NCI-H2171 (cell line): Measurements from ENCODE around the gene GRAMD1C.
"Not testable (repeated sequence)": the region's sequence is repeated elsewhere in the genome, so short reads cannot be mapped to it uniquely, and the experiment has no call there.

Source experiments
- DNase-seq: peaks from one replicate; lab custom pipeline; 2025; lab: John Stamatoyannopoulos, UW

The GRAMD1C gene

GRCh38 chr3:113838631-113839209, at the start of gene GRAMD1C:
GRAMD1C (plus strand) TSS chr3:113838788; CDS start chr3:113838910, 122 bp downstream.
- DNase-seq: peak; percentile 94

GRCh38 chr3:113791381-113791780, 47.2 kb upstream of the GRAMD1C start:
- no peak for DNase-seq

GRCh38 chr3:113794526-113794925, 44.1 kb upstream of the GRAMD1C start:
- DNase-seq: no peak

GRCh38 chr3:113795693-113796092, 42.9 kb upstream of the GRAMD1C start:
- DNase-seq: no peak

- DNase-seq: no peak
Measured at GRCh38 chr3:113802795-113803455, 35.7 kb upstream of the GRAMD1C start.

GRCh38 chr3:113804661-113805060, 33.9 kb upstream of the GRAMD1C start:
- DNase-seq: no peak

GRCh38 chr3:113805249-113805648, 33.3 kb upstream of the GRAMD1C start:
- no peak for DNase-seq

- DNase-seq: no peak
Measured at GRCh38 chr3:113812854-113813253, 25.7 kb upstream of the GRAMD1C start.

- no peak for DNase-seq
Measured at GRCh38 chr3:113819866-113820265, 18.7 kb upstream of the GRAMD1C start.

GRCh38 chr3:113825090-113825489, 13.5 kb upstream of the GRAMD1C start:
- no peak for DNase-seq

GRCh38 chr3:113828600-113828999, 10.0 kb upstream of the GRAMD1C start:
- no peak for DNase-seq

GRCh38 chr3:113829576-113830354, 8.8 kb upstream of the GRAMD1C start:
- DNase-seq: no peak

GRCh38 chr3:113831103-113831355, 7.6 kb upstream of the GRAMD1C start:
- no peak for DNase-seq

- no peak for DNase-seq
Measured at GRCh38 chr3:113832477-113833164, 6.0 kb upstream of the GRAMD1C start.

- no peak for DNase-seq
Measured at GRCh38 chr3:113834983-113835382, 3.6 kb upstream of the GRAMD1C start.

GRCh38 chr3:113839551-113839950, 963 bp downstream of the GRAMD1C start:
- no peak for DNase-seq

GRCh38 chr3:113844622-113845222, 6.1 kb downstream of the GRAMD1C start:
- DNase-seq: peak; percentile 72

GRCh38 chr3:113847247-113847646, 8.7 kb downstream of the GRAMD1C start:
- DNase-seq: no peak

- DNase-seq: no peak
Measured at GRCh38 chr3:113847664-113848461, 9.3 kb downstream of the GRAMD1C start.

- DNase-seq: not testable (repeated sequence)
Measured at GRCh38 chr3:113849071-113849470, 10.5 kb downstream of the GRAMD1C start.

- not testable (repeated sequence) for DNase-seq
Measured at GRCh38 chr3:113849841-113850240, 11.3 kb downstream of the GRAMD1C start.

- DNase-seq: not testable (repeated sequence)
Measured at GRCh38 chr3:113850391-113850790, 11.8 kb downstream of the GRAMD1C start.
